DOHH2 (cell line): ENCODE data around the gene GABRR2.

Experiments used
- H3F3A ChIP-seq: fragments of 200-600 bp; sonication (generic), shearing (Covaris generic); 2 replicates; pipeline ENCODE4 v1.6.0; 2016; ENCODE audit warnings: antibody characterized with exemption, mild to moderate bottlenecking; ENCODE audit not compliant: control insufficient read depth, insufficient read depth
- H3K27ac ChIP-seq: fragments of 200-600 bp; sonication (generic); 2 replicates; pipeline ENCODE4 v1.5.1; 2014; ENCODE audit warnings: low read depth, mild to moderate bottlenecking, low read length, moderate library complexity
- H3K27me3 ChIP-seq: fragments of 200-600 bp; sonication (generic); 2 replicates; pipeline ENCODE4 v1.6.1; 2014; ENCODE audit warnings: mild to moderate bottlenecking, low read length, mixed read lengths; ENCODE audit not compliant: control insufficient read depth
- H3K36me3 ChIP-seq: fragments of 200-600 bp; sonication (generic); 2 replicates; pipeline ENCODE4 v1.6.1; 2014; ENCODE audit warnings: mild to moderate bottlenecking, low read length, moderate library complexity, mixed read lengths; ENCODE audit not compliant: control insufficient read depth
- H3K4me1 ChIP-seq: fragments of 200-600 bp; sonication (generic); 2 replicates; pipeline ENCODE4 v1.6.1; 2014; ENCODE audit warnings: mild to moderate bottlenecking, low read length, mixed read lengths; ENCODE audit not compliant: control insufficient read depth
- H3K4me2 ChIP-seq: fragments of 200-600 bp; sonication (generic); 2 replicates; pipeline ENCODE4 v1.6.0; 2014; ENCODE audit warnings: mild to moderate bottlenecking, low read length, moderate library complexity
- H3K4me3 ChIP-seq: fragments of 200-600 bp; sonication (generic); 2 replicates; pipeline ENCODE4 v1.5.1; 2014; ENCODE audit warnings: mild to moderate bottlenecking, low read length, mixed read lengths
- H3K79me2 ChIP-seq: fragments of 200-600 bp; sonication (generic); 2 replicates; pipeline ENCODE4 v1.6.1; 2014; ENCODE audit warnings: mild to moderate bottlenecking, low read length, mixed read lengths; ENCODE audit not compliant: control insufficient read depth
- H3K9me2 ChIP-seq: fragments of 200-600 bp; sonication (generic); replicated peaks from 2 replicates; pipeline ENCODE4 v1.6.1; 2014; ENCODE audit warnings: mild to moderate bottlenecking, low read length, mixed read lengths; ENCODE audit not compliant: control insufficient read depth
- H3K9me3 ChIP-seq: fragments of 200-600 bp; sonication (generic); 2 replicates; pipeline ENCODE4 v1.6.1; 2014; ENCODE audit warnings: antibody characterized with exemption, low read length, mixed read lengths; ENCODE audit not compliant: control insufficient read depth, insufficient read depth
- H4K20me1 ChIP-seq: fragments of 200-600 bp; sonication (generic); 2 replicates; pipeline ENCODE4 v1.6.0; 2014; ENCODE audit warnings: low read depth, mild to moderate bottlenecking, antibody characterized with exemption, low read length, moderate library complexity; ENCODE audit not compliant: control insufficient read depth, insufficient read depth
- EZH2phosphoT487 ChIP-seq: fragments of 200-600 bp; sonication (generic); IDR thresholded peaks from 2 replicates; pipeline ENCODE4 v1.6.1; 2017; ENCODE audit warnings: borderline replicate concordance, mild to moderate bottlenecking, antibody characterized with exemption, low read length, moderate library complexity, mixed read lengths
- TF ChIP-seq, protein P1 (sequence below): fragments of 200-600 bp; sonication (generic); IDR thresholded peaks from one replicate; pipeline ENCODE4 v1.5.1; 2014; ENCODE audit warnings: antibody characterized with exemption, mild to moderate bottlenecking, low read depth, low read length; ENCODE audit not compliant: poor library complexity, severe bottlenecking

Gene GABRR2

DNA sequence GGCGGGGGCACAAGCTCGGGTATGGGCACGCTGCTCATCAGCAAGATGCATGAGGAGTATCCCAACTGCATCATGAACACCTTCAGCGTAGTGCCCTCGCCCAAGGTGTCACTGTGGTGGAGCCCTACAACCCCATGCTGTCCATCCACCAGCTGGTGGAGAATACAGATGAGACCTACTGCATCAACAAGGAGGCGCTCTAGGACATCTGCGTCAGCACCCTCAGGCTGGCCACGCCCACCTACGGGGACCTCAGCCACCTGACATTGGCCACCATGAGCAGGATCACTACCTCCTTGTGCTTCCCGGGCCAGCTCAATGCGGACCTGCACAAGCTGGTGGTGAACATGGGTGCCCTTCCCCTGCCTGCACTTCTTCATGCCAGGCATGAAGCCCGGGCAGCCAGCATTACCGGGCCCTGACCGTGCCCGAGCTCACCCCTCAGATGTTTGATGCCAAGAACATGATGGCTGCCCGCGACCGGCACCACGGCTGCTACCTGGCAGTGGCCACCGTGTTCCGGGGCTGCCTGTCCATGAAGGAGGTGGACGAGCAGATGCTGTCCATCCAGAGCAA lies 12.8 kb downstream of the GABRR2 start:
- H3K9me3 ChIP-seq: no peaks in the 10 kb centered on the region; the same call in none of the 2 replicates
- H3K27me3 ChIP-seq: no peaks in the 10 kb centered on the region
- no peak overlapping the region for H3K4me2 ChIP-seq
- H3K79me2 ChIP-seq: no peaks in the 10 kb centered on the region
- H3K27ac ChIP-seq: no peak overlapping the region
- no peaks in the 10 kb centered on the region for H3F3A ChIP-seq
- TF ChIP-seq, protein P1, sequence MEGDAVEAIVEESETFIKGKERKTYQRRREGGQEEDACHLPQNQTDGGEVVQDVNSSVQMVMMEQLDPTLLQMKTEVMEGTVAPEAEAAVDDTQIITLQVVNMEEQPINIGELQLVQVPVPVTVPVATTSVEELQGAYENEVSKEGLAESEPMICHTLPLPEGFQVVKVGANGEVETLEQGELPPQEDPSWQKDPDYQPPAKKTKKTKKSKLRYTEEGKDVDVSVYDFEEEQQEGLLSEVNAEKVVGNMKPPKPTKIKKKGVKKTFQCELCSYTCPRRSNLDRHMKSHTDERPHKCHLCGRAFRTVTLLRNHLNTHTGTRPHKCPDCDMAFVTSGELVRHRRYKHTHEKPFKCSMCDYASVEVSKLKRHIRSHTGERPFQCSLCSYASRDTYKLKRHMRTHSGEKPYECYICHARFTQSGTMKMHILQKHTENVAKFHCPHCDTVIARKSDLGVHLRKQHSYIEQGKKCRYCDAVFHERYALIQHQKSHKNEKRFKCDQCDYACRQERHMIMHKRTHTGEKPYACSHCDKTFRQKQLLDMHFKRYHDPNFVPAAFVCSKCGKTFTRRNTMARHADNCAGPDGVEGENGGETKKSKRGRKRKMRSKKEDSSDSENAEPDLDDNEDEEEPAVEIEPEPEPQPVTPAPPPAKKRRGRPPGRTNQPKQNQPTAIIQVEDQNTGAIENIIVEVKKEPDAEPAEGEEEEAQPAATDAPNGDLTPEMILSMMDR: no peak
- TF ChIP-seq EZH2phosphoT487: no peak
- H3K4me3 ChIP-seq: no peak overlapping the region
- no peaks in the 10 kb centered on the region for H3K9me2 ChIP-seq
- H3K36me3 ChIP-seq: no peaks in the 10 kb centered on the region
- H4K20me1 ChIP-seq: no peaks in the 10 kb centered on the region
- H3K4me1 ChIP-seq: peaks cover 12% of the 10 kb centered on the region

DNA sequence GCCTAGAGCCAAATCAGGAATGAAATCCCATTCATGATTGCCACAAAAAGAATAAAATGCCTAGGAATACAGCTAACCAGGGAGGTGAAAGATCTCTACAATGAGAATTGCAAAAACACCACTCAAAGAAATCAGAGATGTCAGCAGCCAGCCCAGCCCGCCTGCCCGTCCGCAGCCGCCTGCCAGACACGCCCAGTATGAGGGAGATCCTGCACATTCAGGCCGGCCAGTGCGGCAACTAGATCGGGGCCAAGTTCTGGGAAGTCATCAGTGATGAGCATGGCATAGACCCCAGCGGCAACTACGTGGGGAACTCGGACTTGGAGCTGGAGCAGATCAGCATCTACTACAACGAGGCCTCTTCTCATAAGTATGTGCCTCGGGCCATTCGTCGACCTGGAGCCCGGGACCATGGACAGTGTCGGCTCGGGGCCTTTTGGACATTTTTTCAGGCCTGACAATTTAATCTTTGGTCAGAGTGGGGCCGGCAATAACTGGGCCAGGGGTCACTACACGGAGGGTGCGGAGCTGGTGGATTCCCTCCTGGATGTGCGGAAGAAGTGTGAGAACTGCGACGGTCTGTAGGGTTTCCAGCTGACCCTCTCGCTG lies 13.4 kb downstream of the GABRR2 start:
- H3K4me2 ChIP-seq: no peak overlapping the region
- H3K36me3 ChIP-seq: no peaks in the 10 kb centered on the region
- H3K27ac ChIP-seq: no peak overlapping the region
- no peak overlapping the region for H3K4me3 ChIP-seq
- no peaks in the 10 kb centered on the region for H4K20me1 ChIP-seq
- no peaks in the 10 kb centered on the region; the same call in none of the 2 replicates for H3K9me3 ChIP-seq
- no peaks in the 10 kb centered on the region for H3K79me2 ChIP-seq
- no peaks in the 10 kb centered on the region for H3K9me2 ChIP-seq
- no peaks in the 10 kb centered on the region for H3K27me3 ChIP-seq
- TF ChIP-seq EZH2phosphoT487: no peak
- TF ChIP-seq, protein P1: no peak
- no peaks in the 10 kb centered on the region for H3F3A ChIP-seq
- peaks cover 12% of the 10 kb centered on the region for H3K4me1 ChIP-seq

DNA sequence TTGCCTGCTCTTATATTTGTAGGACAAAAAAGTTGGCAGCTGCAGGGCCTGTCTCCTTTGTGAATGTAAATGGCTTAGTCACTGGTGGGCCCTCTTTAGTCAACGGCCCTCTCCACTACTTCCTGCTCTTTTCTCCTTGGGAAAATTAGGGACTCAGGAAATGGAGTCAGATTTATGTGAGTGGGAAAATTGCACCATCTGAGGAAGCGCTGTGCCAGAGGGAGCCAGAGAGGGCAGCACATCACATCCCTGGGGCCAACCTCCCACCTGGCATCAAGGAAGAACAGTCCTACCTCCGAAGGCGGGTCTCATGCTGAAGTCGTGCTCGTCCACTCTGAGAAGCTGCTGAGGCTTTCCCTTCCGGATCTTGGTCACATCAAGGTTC lies 15.6 kb downstream of the GABRR2 start:
- Histone ChIP-seq H3K4me2 (no peak overlapping the region), H3K27ac (no peak overlapping the region), H3K4me1 (peaks cover 12% of the 10 kb centered on the region), H3K27me3 (no peaks in the 10 kb centered on the region), H4K20me1 (no peaks in the 10 kb centered on the region), H3K9me3 (no peaks in the 10 kb centered on the region; the same call in none of the 2 replicates), H3F3A (no peaks in the 10 kb centered on the region), H3K79me2 (no peaks in the 10 kb centered on the region), H3K4me3 (no peak overlapping the region), H3K36me3 (no peaks in the 10 kb centered on the region), H3K9me2 (no peaks in the 10 kb centered on the region)
- TF ChIP-seq, protein P1: peak; percentile 27
- TF ChIP-seq EZH2phosphoT487: no peak
